ES-I3 (cell line): ENCODE measurements around the gene SYNDIG1.

Experiments
- H3K36me3 ChIP-seq: 2 replicates; pipeline ENCODE4 v1.6.1; 2013; ENCODE audit warnings: mild to moderate bottlenecking, low read length, control low read depth, moderate library complexity; ENCODE audit not compliant: insufficient read depth
- H3K4me1 ChIP-seq: 2 replicates; pipeline ENCODE4 v1.6.1; 2013; ENCODE audit warnings: mild to moderate bottlenecking, control low read depth, low read length; ENCODE audit not compliant: insufficient read depth
- H3K9ac ChIP-seq: 2 replicates; pipeline ENCODE4 v1.6.1; 2013; ENCODE audit warnings: low read depth, mild to moderate bottlenecking, low read length, moderate library complexity
- H3K9me3 ChIP-seq: 2 replicates; pipeline ENCODE4 v1.6.1; 2013; ENCODE audit warnings: mild to moderate bottlenecking, low read length, moderate library complexity; ENCODE audit not compliant: control insufficient read depth, insufficient read depth

SYNDIG1 gene

GRCh38 chr20:24691901-24692351 is 222.5 kb downstream of the SYNDIG1 start:
- no peak overlapping the region for H3K9ac ChIP-seq
- no peaks in the 10 kb centered on the region for H3K36me3 ChIP-seq
- no peaks in the 10 kb centered on the region for H3K9me3 ChIP-seq
- H3K4me1 ChIP-seq, result no peaks in the 10 kb centered on the region

GRCh38 chr20:24692446-24693200 is 223.2 kb downstream of the SYNDIG1 start:
- Histone ChIP-seq H3K36me3 (no peaks in the 10 kb centered on the region), H3K4me1 (no peaks in the 10 kb centered on the region), H3K9me3 (no peaks in the 10 kb centered on the region), H3K9ac (no peak overlapping the region)

GRCh38 chr20:24693466-24694156 is 224.2 kb downstream of the SYNDIG1 start:
- no peak overlapping the region for H3K9ac ChIP-seq
- no peaks in the 10 kb centered on the region for H3K4me1 ChIP-seq
- no peaks in the 10 kb centered on the region for H3K9me3 ChIP-seq
- no peaks in the 10 kb centered on the region for H3K36me3 ChIP-seq

GRCh38 chr20:24694157-24694726 is 224.8 kb downstream of the SYNDIG1 start:
- no peaks in the 10 kb centered on the region for H3K9me3 ChIP-seq

GRCh38 chr20:24694727-24695528 is 225.5 kb downstream of the SYNDIG1 start:
- H3K36me3 ChIP-seq, result no peaks in the 10 kb centered on the region
- H3K9ac ChIP-seq, result no peak overlapping the region
- no peaks in the 10 kb centered on the region for H3K4me1 ChIP-seq

More at GRCh38 chr20:24694157-24694726, 224.8 kb downstream of the SYNDIG1 start:
- Histone ChIP-seq H3K9ac (no peak overlapping the region), H3K4me1 (no peaks in the 10 kb centered on the region), H3K36me3 (no peaks in the 10 kb centered on the region)

GRCh38 chr20:24695529-24696225 is 226.2 kb downstream of the SYNDIG1 start:
- Histone ChIP-seq H3K4me1 (no peaks in the 10 kb centered on the region), H3K9me3 (no peaks in the 10 kb centered on the region), H3K36me3 (no peaks in the 10 kb centered on the region), H3K9ac (no peak overlapping the region)

More at GRCh38 chr20:24694727-24695528, 225.5 kb downstream of the SYNDIG1 start:
- no peaks in the 10 kb centered on the region for H3K9me3 ChIP-seq

GRCh38 chr20:24696396-24696795 is 227.0 kb downstream of the SYNDIG1 start:
- Histone ChIP-seq H3K9ac (no peak overlapping the region), H3K4me1 (no peaks in the 10 kb centered on the region), H3K9me3 (no peaks in the 10 kb centered on the region), H3K36me3 (no peaks in the 10 kb centered on the region)

GRCh38 chr20:24697411-24697810 is 228.0 kb downstream of the SYNDIG1 start:
- H3K4me1 ChIP-seq, result no peaks in the 10 kb centered on the region
- H3K36me3 ChIP-seq, result no peaks in the 10 kb centered on the region
- no peak overlapping the region for H3K9ac ChIP-seq
- H3K9me3 ChIP-seq, result no peaks in the 10 kb centered on the region

- Histone ChIP-seq H3K9ac (no peak overlapping the region), H3K36me3 (no peaks in the 10 kb centered on the region)
Measured at GRCh38 chr20:24698189-24698588, 228.8 kb downstream of the SYNDIG1 start.

GRCh38 chr20:24698706-24699206 is 229.3 kb downstream of the SYNDIG1 start:
- Histone ChIP-seq H3K9ac (no peak overlapping the region), H3K4me1 (no peaks in the 10 kb centered on the region), H3K36me3 (no peaks in the 10 kb centered on the region), H3K9me3 (no peaks in the 10 kb centered on the region)

More at GRCh38 chr20:24698189-24698588, 228.8 kb downstream of the SYNDIG1 start:
- Histone ChIP-seq H3K4me1 (no peaks in the 10 kb centered on the region), H3K9me3 (no peaks in the 10 kb centered on the region)

GRCh38 chr20:24699321-24700165 is 230.1 kb downstream of the SYNDIG1 start:
- Histone ChIP-seq H3K4me1 (no peaks in the 10 kb centered on the region), H3K9ac (no peak overlapping the region), H3K36me3 (no peaks in the 10 kb centered on the region), H3K9me3 (no peaks in the 10 kb centered on the region)

GRCh38 chr20:24700166-24700860 is 230.9 kb downstream of the SYNDIG1 start:
- Histone ChIP-seq H3K9me3 (no peaks in the 10 kb centered on the region), H3K36me3 (no peaks in the 10 kb centered on the region), H3K9ac (no peak overlapping the region), H3K4me1 (no peaks in the 10 kb centered on the region)
